KOPT-K1 (cell line): ENCODE results near the gene FAM229B.
A peak's percentile ranks its signal among the peaks of the same experiment; 100 is the strongest.
"Not testable (repeated sequence)": the region's sequence is repeated elsewhere in the genome, so short reads cannot be mapped to it uniquely, and the experiment has no call there.

Experiments used
- H3K27ac ChIP-seq: fragments of 200-600 bp; sonication (generic); 2 replicates; pipeline ENCODE4 v1.5.1; 2016; ENCODE audit warnings: antibody characterized with exemption, mild to moderate bottlenecking, low read depth, low read length; ENCODE audit not compliant: poor library complexity, severe bottlenecking
- H3K36me3 ChIP-seq: fragments of 200-600 bp; sonication (generic); 2 replicates; pipeline ENCODE4 v1.5.1; 2017; ENCODE audit warnings: antibody characterized with exemption, mild to moderate bottlenecking, low read length, moderate library complexity; ENCODE audit not compliant: insufficient read depth
- H3K9me3 ChIP-seq: fragments of 200-600 bp; sonication (generic); 2 replicates; pipeline ENCODE4 v1.5.1; 2017; ENCODE audit warnings: antibody characterized with exemption, low read length, mild to moderate bottlenecking; ENCODE audit not compliant: insufficient read depth, poor library complexity, severe bottlenecking

FAM229B gene

GRCh38 chr6:112087136-112087911 lies at the start of gene FAM229B, which contains the start of gene TUBE1:
Gene FAM229B, plus strand, starts transcription at chr6:112087591. Its CDS starts 11,693 bp downstream, at chr6:112099284.
Gene TUBE1, minus strand, starts transcription at chr6:112087482. Its CDS starts 48 bp downstream, at chr6:112087434.
- Histone ChIP-seq H3K27ac (peak within 1 kb of the TSS; percentile 53), H3K36me3 (no peaks in the 10 kb centered on the region), H3K9me3 (no peaks in the 10 kb centered on the region)

- Histone ChIP-seq H3K36me3 (no peaks in the 10 kb centered on the region), H3K27ac (no peak overlapping the region), H3K9me3 (no peaks in the 10 kb centered on the region)
Measured at GRCh38 chr6:112037783-112038216, 49.6 kb upstream of the FAM229B start.

- Histone ChIP-seq H3K9me3 (no peaks in the 10 kb centered on the region), H3K27ac (no peak overlapping the region), H3K36me3 (no peaks in the 10 kb centered on the region)
Measured at GRCh38 chr6:112038268-112038667, 49.1 kb upstream of the FAM229B start.

GRCh38 chr6:112038756-112039430 lies 48.5 kb upstream of the FAM229B start:
- H3K27ac ChIP-seq: no peak overlapping the region
- H3K9me3 ChIP-seq: no peaks in the 10 kb centered on the region
- no peaks in the 10 kb centered on the region for H3K36me3 ChIP-seq

GRCh38 chr6:112039431-112039770 lies 48.0 kb upstream of the FAM229B start:
- no peak overlapping the region for H3K27ac ChIP-seq

GRCh38 chr6:112040956-112041355 lies 46.4 kb upstream of the FAM229B start:
- Histone ChIP-seq H3K36me3 (no peaks in the 10 kb centered on the region), H3K27ac (no peak overlapping the region), H3K9me3 (no peaks in the 10 kb centered on the region)

More at GRCh38 chr6:112039431-112039770, 48.0 kb upstream of the FAM229B start:
- Histone ChIP-seq H3K9me3 (no peaks in the 10 kb centered on the region), H3K36me3 (no peaks in the 10 kb centered on the region)

GRCh38 chr6:112041535-112041934 lies 45.9 kb upstream of the FAM229B start:
- Histone ChIP-seq H3K27ac (no peak overlapping the region), H3K9me3 (no peaks in the 10 kb centered on the region)

GRCh38 chr6:112043032-112044007 lies 44.1 kb upstream of the FAM229B start:
- Histone ChIP-seq H3K27ac (peak overlapping the region; percentile 63), H3K36me3 (no peaks in the 10 kb centered on the region)

More at GRCh38 chr6:112041535-112041934, 45.9 kb upstream of the FAM229B start:
- H3K36me3 ChIP-seq: no peaks in the 10 kb centered on the region

GRCh38 chr6:112044196-112044595 lies 43.2 kb upstream of the FAM229B start:
- H3K27ac ChIP-seq: no peak overlapping the region

More at GRCh38 chr6:112043032-112044007, 44.1 kb upstream of the FAM229B start:
- H3K9me3 ChIP-seq: no peaks in the 10 kb centered on the region

GRCh38 chr6:112044856-112045255 lies 42.5 kb upstream of the FAM229B start:
- H3K27ac ChIP-seq: no peak overlapping the region
- no peaks in the 10 kb centered on the region for H3K9me3 ChIP-seq

More at GRCh38 chr6:112044196-112044595, 43.2 kb upstream of the FAM229B start:
- Histone ChIP-seq H3K36me3 (no peaks in the 10 kb centered on the region), H3K9me3 (no peaks in the 10 kb centered on the region)

GRCh38 chr6:112047523-112047922 lies 39.9 kb upstream of the FAM229B start:
- H3K27ac ChIP-seq, H3K36me3 ChIP-seq, H3K9me3 ChIP-seq: not testable (repeated sequence)

More at GRCh38 chr6:112044856-112045255, 42.5 kb upstream of the FAM229B start:
- H3K36me3 ChIP-seq: no peaks in the 10 kb centered on the region

- H3K27ac ChIP-seq: no peak overlapping the region
- H3K9me3 ChIP-seq: no peaks in the 10 kb centered on the region
- no peaks in the 10 kb centered on the region for H3K36me3 ChIP-seq
Measured at GRCh38 chr6:112049026-112049799, 38.2 kb upstream of the FAM229B start.

- Histone ChIP-seq H3K27ac (no peak overlapping the region), H3K9me3 (no peaks in the 10 kb centered on the region), H3K36me3 (no peaks in the 10 kb centered on the region)
Measured at GRCh38 chr6:112049996-112050395, 37.4 kb upstream of the FAM229B start.

- H3K27ac ChIP-seq: no peak overlapping the region
- H3K9me3 ChIP-seq: no peaks in the 10 kb centered on the region
- H3K36me3 ChIP-seq: no peaks in the 10 kb centered on the region
Measured at GRCh38 chr6:112050429-112050828, 37.0 kb upstream of the FAM229B start.
